Neural cell (in vitro differentiated cells): Measurements from ENCODE around the gene SLK. TPM values are rescaled to one million over a fixed set of nuclear protein-coding genes. Genes with fewer than 3 reads are reported as not detected.

Experiments used
- H2AFZ ChIP-seq: fragments of 200-600, 300-800 bp; sonication (generic), shearing (Covaris generic); 2 replicates; pipeline ENCODE4 v1.6.0; 2014; ENCODE audit warnings: low read depth, mild to moderate bottlenecking, antibody characterized with exemption, low read length, moderate library complexity
- H3F3A ChIP-seq: fragments of 200-600 bp; shearing (Covaris generic); 2 replicates; pipeline ENCODE4 v1.6.1; 2016; ENCODE audit warnings: mild to moderate bottlenecking, moderate library complexity, mixed read lengths, antibody characterized with exemption, low read length; ENCODE audit not compliant: insufficient read depth, poor library complexity, severe bottlenecking
- H3K27ac ChIP-seq: fragments of 200-600, 300-800 bp; sonication (generic), shearing (Covaris generic); 2 replicates; pipeline ENCODE4 v1.5.1; 2014; ENCODE audit warnings: mild to moderate bottlenecking, low read length, moderate library complexity
- H3K27me3 ChIP-seq: fragments of 300-800, 200-600 bp; sonication (generic), shearing (Covaris generic); 2 replicates; pipeline ENCODE4 v1.6.0; 2014; ENCODE audit warnings: mild to moderate bottlenecking, low read depth, low read length, moderate library complexity; ENCODE audit not compliant: insufficient read depth
- H3K36me3 ChIP-seq: fragments of 300-800, 200-600 bp; sonication (generic), shearing (Covaris generic); 2 replicates; pipeline ENCODE4 v1.5.1; 2014; ENCODE audit warnings: mild to moderate bottlenecking, antibody characterized with exemption, low read length, moderate library complexity; ENCODE audit not compliant: insufficient read depth
- H3K4me2 ChIP-seq: fragments of 300-800, 200-600 bp; sonication (generic), shearing (Covaris generic); 2 replicates; pipeline ENCODE4 v1.6.0; 2014; ENCODE audit warnings: mild to moderate bottlenecking, low read length
- H3K4me3 ChIP-seq: fragments of 300-800, 200-600 bp; sonication (generic), shearing (Covaris generic); 2 replicates; pipeline ENCODE4 v1.5.1; 2014; ENCODE audit warnings: mild to moderate bottlenecking, low read length, moderate library complexity
- H3K79me2 ChIP-seq: fragments of 200-600 bp; shearing (Covaris generic); replicated peaks from 2 replicates; pipeline ENCODE4 v1.6.0; 2014; ENCODE audit warnings: mild to moderate bottlenecking, low read length, moderate library complexity; ENCODE audit not compliant: insufficient read depth
- H3K9ac ChIP-seq: fragments of 300-800, 200-600 bp; sonication (generic), shearing (Covaris generic); 2 replicates; pipeline ENCODE4 v1.6.1; 2016; ENCODE audit warnings: mild to moderate bottlenecking, low read length, mixed read lengths
- H3K9me2 ChIP-seq: fragments of 200-600 bp; shearing (Covaris generic); 2 replicates; pipeline ENCODE4 v1.6.1; 2016; ENCODE audit warnings: mild to moderate bottlenecking, low read length, mixed read lengths; ENCODE audit not compliant: insufficient read depth
- H3K9me3 ChIP-seq: fragments of 200-600, 300-800 bp; sonication (generic), shearing (Covaris generic); 2 replicates; pipeline ENCODE4 v1.6.1; 2016; ENCODE audit warnings: mild to moderate bottlenecking, mixed run types, low read length, moderate library complexity, mixed read lengths
- H4K20me1 ChIP-seq: fragments of 200-600 bp; shearing (Covaris generic); 2 replicates; pipeline ENCODE4 v1.6.1; 2016; ENCODE audit warnings: mild to moderate bottlenecking, mixed run types; ENCODE audit not compliant: insufficient read depth
- CTCF ChIP-seq: fragments of 450-650 bp; IDR thresholded peaks from 2 replicates; pipeline ENCODE4 v1.5.1; 2014; ENCODE audit warnings: antibody characterized with exemption, mild to moderate bottlenecking, moderate library complexity; ENCODE audit not compliant: poor library complexity, severe bottlenecking
- EP300 ChIP-seq: fragments of 450-650 bp; conservative IDR thresholded peaks from 2 replicates; pipeline ENCODE4 v1.6.1; 2014; ENCODE audit warnings: antibody characterized with exemption, mild to moderate bottlenecking, moderate library complexity; ENCODE audit not compliant: poor library complexity, severe bottlenecking
- EZH2 ChIP-seq: fragments of 200-600, 300-800 bp; shearing (Covaris generic), sonication (generic); IDR thresholded peaks from 2 replicates; pipeline ENCODE4 v1.6.1; 2014; ENCODE audit warnings: antibody characterized with exemption, low read length, borderline replicate concordance, mild to moderate bottlenecking; ENCODE audit not compliant: insufficient read depth, poor library complexity, severe bottlenecking
- MXI1 ChIP-seq: fragments of 450-650 bp; conservative IDR thresholded peaks from 2 replicates; pipeline ENCODE4 v1.6.1; 2014; ENCODE audit warnings: antibody characterized with exemption, mild to moderate bottlenecking; ENCODE audit not compliant: poor library complexity, severe bottlenecking
- POLR2AphosphoS5 ChIP-seq: IDR thresholded peaks from 2 replicates; pipeline ENCODE4 v1.6.1; 2012
- RAD21 ChIP-seq: fragments of 450-650 bp; conservative IDR thresholded peaks from 2 replicates; pipeline ENCODE4 v1.6.1; 2014; ENCODE audit warnings: antibody characterized with exemption, mild to moderate bottlenecking, moderate library complexity
- REST ChIP-seq: IDR thresholded peaks from 2 replicates; pipeline ENCODE4 v1.6.1; 2012; ENCODE audit warnings: borderline replicate concordance
- SMC3 ChIP-seq: fragments of 450-650 bp; conservative IDR thresholded peaks from 2 replicates; pipeline ENCODE4 v1.6.1; 2014; ENCODE audit warnings: antibody characterized with exemption, mild to moderate bottlenecking, moderate library complexity; ENCODE audit not compliant: poor library complexity
- TAF1 ChIP-seq: IDR thresholded peaks from 2 replicates; pipeline ENCODE4 v1.6.1; 2012; ENCODE audit warnings: low read depth
- polyA plus RNA-seq: library from polyadenylated mRNA; depleted of rRNA; stranded (reverse); fragments of >200 nt; gene quantifications from 2 replicates; pipeline ENCODE4 v1.2.3, GENCODE V29; 2014

The SLK gene
- polyA plus RNA-seq, 1 donor from 2014 or later = 23.7 TPM

- Histone ChIP-seq H3K27me3 (no peaks in the 10 kb centered on the region), H3F3A (no peaks in the 10 kb centered on the region), H3K9me3 (no peaks in the 10 kb centered on the region), H3K4me3 (no peak overlapping the region), H3K9me2 (no peaks in the 10 kb centered on the region), H3K4me2 (no peak overlapping the region), H3K79me2 (no peaks in the 10 kb centered on the region), H3K9ac (no peak overlapping the region), H4K20me1 (no peaks in the 10 kb centered on the region), H2AFZ (no peak overlapping the region), H3K36me3 (no peaks in the 10 kb centered on the region), H3K27ac (no peak overlapping the region)
- TF ChIP-seq EZH2 = no peak
- no peak for TF ChIP-seq POLR2AphosphoS5
- no peak for TF ChIP-seq SMC3
- no peak for TF ChIP-seq CTCF
- TF ChIP-seq EP300 = no peak
- no peak for TF ChIP-seq RAD21
- TF ChIP-seq REST = no peak
- no peak for TF ChIP-seq MXI1
- TF ChIP-seq TAF1 = no peak
These were observed 44.3 kb upstream of the SLK start for GRCh38 chr10:103922659-103923058.

GRCh38 chr10:103923502-103923901 is 43.4 kb upstream of the SLK start:
- Histone ChIP-seq H3K9me2 (no peaks in the 10 kb centered on the region), H3K4me3 (no peak overlapping the region), H3K27me3 (no peaks in the 10 kb centered on the region), H3K9me3 (no peaks in the 10 kb centered on the region), H3K27ac (no peak overlapping the region), H3K36me3 (no peaks in the 10 kb centered on the region), H3K4me2 (no peak overlapping the region), H3F3A (no peaks in the 10 kb centered on the region), H4K20me1 (no peaks in the 10 kb centered on the region), H3K9ac (no peak overlapping the region), H2AFZ (no peak overlapping the region), H3K79me2 (no peaks in the 10 kb centered on the region)
- TF ChIP-seq SMC3 (no peak), CTCF (no peak), TAF1 (no peak), RAD21 (no peak), EP300 (no peak), POLR2AphosphoS5 (no peak), REST (no peak), EZH2 (no peak), MXI1 (no peak)
